HG03565 (cell line): Measurements from ENCODE around the gene CHST5.
"Not testable (repeated sequence)": the region's sequence is repeated elsewhere in the genome, so short reads cannot be mapped to it uniquely, and the experiment has no call there.

ENCODE experiments used
- ATAC-seq: cut with Tn5 transposase; IDR thresholded peaks from one replicate; pipeline ENCODE4 v1.9.1; 2021; ENCODE audit warnings: mild to moderate bottlenecking, moderate library complexity; ENCODE audit not compliant: unreplicated experiment

The CHST5 gene

DNA sequence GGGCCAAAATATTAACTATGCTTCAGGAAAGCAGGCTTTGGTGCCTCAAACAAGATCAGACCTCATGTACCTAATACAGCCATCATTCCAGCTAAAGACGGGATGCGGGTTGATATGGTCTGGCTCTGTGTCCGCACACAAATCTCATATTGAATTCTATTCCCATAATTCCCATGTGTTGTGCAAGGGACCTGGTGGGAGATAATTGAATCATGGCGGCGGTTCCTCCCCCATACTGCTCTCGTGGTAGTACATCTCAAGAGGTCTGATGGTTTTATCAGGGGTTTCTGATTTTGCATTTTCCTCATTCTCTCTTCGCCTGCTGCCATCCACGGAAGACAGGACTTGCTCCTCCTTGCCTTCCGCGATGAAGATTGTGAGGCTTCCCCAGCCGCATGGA, 21.6 kb downstream of the CHST5 start:
- no peak for ATAC-seq

DNA sequence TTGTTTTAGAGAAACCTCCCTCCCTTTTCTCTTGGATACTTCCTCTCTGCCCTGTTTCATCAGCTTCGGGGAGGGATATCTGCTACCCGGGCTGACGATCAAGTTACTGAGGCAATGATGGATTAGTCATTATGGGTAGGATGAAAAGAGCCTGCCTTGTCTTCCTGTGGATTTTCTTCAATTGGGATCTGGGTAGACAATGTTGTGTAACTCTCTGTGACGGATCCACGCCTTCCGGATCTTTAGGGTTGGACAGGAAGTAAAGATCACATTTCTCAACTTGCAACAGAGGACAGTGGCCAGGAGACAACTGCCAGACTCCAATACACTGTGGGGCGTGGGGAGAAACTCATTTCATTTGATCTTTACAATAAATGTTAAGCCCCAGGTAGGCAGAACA, 29.3 kb downstream of the CHST5 start:
- no peak for ATAC-seq

DNA sequence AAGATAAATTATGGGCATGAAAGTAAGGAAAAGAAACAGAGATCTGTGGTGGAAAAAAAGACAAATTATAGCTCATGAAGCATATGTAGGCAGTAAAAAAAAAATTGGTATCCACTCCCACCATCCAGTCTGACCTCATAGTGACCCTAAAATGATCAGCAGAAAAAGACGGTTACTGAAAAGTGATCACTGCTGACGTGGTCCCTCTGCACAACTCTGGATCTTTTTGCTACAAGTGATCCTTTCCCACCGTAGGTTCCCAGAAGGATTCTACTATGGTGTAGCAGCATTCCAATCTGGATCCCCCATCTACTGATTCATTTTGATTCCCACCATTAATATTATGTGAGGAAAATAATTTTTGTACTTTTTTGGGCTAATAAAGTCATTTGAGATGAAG, 29.8 kb downstream of the CHST5 start:
- ATAC-seq: no peak

DNA sequence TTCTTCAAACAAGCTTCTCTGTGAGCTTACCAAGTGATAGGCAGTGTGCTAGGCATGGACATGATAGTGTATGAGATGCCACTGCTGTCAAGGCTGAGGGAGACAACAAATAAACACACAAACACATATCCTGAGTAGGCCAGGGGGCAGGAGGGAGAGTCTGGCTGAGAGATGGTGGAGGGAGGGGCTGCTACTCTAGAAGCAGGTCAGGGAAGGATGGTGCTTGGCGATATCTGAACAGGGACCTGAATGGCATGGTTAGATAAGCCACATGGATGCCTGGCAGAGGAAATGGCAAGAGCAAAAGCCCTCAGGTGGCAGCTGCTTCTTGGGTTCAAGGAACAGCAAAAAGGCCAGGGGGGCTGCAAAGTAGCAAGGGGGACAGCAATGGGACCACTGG, 32.1 kb downstream of the CHST5 start:
- no peak for ATAC-seq

DNA sequence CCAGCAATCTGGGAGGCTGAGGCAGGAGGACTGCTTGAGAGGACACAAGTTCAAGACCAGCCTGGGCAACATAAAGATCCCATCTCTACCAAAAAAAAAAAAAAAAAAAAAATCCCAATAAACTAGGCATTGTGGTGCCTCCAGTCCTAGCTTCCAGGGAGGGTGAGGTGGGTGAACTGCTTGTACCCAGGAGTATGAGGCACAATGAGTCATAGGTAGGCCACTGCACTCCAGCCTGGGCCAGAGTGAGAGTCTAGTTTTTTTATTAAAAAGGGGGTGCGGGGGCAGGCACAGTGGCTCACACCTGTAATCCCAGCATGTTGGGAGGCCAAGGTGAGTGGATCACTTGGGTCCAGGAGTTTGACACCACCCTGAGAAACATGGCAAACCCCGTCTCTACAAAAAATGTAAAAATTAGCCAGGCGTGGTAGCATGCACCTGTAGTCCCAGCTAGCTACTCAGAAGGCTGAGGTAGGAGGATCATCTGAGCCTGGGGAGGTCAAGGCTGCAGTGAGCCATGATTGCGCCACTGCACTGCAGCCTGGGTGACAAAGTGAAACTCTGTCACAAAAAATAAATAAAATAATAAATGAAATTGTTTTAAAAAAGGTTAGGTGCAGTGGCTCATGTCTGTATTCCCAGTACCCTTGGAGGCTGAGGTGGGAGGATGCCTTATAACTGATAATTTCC, 32.8 kb downstream of the CHST5 start:
- ATAC-seq: no peak

DNA sequence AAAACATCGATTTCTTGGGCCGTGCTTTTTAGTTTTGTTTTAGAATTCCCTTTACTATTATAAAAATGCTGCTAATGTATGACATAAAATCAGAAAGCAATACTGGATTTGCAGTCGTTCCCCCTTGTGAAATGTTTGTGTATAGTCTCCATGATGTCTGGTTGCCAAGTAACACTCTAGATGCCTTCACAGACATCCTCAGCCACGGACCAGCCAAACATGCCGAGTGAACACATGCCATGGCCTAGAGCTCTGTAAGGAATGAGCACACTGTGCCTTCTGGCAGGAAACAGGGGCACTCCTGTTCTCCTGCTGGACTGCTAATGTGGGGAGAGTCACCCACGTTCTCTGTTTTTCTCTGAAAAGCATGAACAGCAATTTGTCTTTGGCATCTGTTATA, 34.1 kb downstream of the CHST5 start:
- not testable (repeated sequence) for ATAC-seq

DNA sequence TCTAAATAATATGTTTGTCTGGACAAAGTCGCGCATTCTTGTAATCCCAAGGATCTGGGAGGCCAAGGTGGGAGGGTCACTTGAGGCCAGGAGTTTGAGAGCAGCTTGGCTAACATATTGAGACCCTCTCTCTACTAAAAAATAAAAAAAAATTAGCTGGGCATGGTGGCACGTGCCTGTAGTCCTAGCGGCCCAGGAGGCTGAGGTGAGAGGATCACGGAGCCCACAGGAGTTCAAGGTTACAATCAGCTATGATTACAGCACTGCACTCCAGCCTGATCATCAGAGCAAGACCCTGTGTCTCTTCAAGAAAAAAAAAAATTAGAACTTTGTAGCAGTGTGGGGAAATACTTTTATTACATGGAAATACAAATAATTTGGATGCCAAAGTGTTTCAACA, 34.5 kb downstream of the CHST5 start:
- ATAC-seq: no peak

DNA sequence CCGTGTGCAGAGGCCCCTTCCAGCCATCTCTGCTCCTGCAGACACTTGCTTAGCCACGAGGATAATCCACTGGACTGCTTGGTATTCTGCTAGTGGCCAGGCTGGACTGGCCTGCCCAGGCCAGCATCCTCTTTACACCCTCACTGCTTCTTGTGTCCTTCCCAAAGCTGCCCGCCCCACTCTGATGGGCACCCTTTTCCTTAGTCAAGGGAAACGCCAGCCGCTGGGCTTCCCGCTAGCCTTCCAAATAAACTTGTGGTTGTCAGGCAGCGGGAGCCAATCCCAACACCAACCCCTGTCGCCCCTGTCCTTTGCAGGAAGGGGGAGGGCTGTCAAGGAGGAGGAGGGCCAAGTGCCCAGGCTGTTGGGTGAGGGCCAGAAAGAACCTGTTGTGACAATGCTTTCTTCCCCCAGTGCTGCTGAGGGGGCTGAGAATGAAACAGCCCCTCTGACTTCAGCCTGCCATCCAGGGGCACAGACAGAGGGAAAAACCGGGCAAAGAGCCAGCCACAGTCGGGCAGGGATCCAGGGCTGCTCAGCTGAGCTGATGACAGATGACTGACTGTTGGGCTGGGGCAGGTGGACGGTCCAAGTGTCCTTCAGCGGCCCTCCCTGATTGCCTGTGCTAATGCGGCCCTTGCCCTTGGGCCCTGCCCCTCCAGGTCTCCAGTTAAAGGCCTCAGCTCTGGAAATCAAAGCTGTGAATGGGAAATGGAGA, 37.1 kb downstream of the CHST5 start:
- not testable (repeated sequence) for ATAC-seq

DNA sequence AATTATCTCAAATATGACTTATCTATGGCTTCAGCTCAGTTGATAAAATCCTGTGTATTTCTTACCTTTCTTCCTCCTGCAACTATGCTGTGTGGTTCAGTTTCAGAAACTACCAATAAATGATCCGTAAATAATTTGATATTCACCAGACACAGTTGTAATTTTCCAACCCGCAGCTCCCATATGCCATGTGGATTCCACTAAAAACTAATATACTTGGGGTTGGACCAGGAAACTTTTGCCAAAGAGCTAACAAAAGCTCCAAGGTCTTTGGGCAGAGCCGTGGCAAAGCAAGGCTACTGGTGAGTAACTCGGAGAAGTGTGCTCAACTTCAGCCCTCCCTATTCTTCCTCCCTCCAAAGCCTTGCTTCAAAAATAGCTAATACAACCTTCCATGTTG, 38.4 kb downstream of the CHST5 start:
- ATAC-seq: no peak

DNA sequence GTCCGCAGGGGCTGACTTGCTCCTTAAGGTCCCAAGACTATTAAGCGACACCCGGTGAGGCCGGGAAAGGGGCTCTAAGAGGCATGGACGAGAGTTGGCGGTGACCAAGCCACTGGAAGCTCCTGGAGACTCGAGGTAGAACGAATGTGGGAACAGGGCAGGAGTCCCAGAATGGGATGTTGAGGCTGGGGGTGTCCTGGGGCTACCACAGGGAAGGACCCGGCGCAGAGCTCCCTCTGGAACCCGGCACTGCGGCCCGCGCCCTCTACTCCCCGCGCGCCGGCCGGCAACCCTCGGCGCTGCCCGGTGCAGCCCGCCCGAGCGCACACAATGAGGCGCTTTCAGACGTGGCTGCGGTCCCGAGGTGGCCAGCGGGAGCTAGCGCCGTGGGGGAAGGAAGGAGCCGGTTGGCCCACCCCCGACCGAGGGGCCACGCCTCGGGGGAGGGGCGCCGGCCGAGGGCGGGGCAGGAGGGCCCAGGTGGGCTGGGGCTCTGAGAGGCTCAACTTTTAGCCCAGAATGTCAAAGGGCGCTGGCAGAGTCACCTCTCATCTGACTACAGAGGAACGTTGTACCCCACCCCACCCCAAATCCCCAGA, 40.7 kb downstream of the CHST5 start, which contains the start of gene CHST6:
Gene CHST6 (minus strand): TSS at position 366 of the 599 bp plus-strand sequence. CDS start 15,613 bp downstream, outside the sequence.
- peak; percentile 62 for ATAC-seq

DNA sequence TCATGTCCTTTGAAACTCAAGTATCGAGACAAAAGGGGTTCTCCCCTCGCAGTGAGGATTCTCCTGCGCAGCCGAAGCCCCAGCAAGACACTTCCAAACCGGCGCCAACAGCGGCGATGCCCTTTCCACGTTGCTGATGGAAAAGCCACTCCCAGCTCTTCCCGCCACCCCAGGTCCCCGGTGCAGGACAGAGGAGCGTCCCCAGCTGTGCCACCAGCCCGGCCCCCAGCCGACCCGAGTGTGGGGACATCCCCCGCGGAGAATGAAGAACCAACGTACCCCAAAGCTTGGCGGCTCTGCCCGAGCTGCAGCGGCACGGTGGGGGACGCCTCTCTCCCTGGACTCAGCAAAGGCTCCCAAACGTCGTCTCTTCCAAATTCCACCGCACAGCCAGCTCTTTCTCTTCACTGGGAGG, 41.2 kb downstream of the CHST5 start:
- ATAC-seq: no peak

DNA sequence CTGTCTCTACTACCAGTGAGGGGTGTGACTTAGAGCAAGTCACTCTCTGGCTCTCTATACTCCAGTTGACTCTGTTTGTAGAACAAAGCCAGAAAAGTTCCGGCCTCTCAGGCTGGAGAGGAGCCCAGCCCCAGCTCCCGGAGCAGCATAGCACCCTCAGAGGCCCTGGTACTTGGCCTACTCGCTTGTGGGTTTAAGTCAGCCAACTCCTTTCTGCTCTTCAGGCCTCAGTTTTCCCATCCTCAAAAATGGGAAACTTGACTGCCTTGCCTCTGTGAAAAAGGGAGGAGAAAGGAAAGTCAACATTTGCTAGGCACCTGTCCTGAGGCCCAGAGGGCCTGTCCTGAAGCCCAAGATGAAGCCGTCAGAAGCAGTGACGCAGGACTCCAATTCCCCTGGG, 41.7 kb downstream of the CHST5 start:
- ATAC-seq: no peak

DNA sequence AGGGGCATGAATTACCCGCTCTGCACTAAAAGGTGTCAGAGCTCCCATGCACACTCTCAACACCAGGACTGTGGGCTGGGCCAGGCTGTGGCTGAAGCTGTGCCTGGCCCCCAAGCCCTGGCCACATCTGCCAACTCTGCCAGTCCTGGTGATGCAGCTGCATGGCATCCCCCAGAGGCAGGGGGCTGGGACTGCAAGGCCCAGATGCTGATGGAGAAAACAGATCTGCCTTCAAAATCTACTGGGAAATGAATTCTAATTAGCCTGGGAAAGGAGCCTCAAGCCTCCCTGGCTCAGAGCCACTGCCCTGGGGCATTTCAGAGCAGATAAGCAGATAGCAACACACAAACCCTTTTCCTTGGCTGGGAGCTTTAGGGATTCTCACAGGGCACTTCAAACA, 44.0 kb downstream of the CHST5 start:
- no peak for ATAC-seq

DNA sequence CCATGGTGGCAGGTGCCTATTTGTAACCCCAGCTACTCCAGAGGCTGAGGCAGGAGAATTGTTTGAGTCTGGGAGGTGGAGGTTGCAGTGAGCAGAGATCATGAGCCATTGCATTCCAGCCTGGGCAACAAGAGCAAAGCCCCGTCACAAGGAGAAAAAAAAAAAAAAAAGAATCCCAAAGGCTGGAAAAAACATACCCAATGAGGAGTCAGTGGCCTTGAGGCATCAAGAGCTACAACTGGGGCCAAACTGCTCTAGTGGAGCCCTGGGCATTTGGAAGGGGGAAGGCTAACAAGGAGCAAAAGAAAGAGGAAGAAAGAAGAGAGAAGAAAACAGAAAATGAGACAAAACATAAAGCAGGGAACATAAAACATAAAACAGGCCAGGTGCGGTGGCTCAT, 47.6 kb downstream of the CHST5 start:
- no peak for ATAC-seq

DNA sequence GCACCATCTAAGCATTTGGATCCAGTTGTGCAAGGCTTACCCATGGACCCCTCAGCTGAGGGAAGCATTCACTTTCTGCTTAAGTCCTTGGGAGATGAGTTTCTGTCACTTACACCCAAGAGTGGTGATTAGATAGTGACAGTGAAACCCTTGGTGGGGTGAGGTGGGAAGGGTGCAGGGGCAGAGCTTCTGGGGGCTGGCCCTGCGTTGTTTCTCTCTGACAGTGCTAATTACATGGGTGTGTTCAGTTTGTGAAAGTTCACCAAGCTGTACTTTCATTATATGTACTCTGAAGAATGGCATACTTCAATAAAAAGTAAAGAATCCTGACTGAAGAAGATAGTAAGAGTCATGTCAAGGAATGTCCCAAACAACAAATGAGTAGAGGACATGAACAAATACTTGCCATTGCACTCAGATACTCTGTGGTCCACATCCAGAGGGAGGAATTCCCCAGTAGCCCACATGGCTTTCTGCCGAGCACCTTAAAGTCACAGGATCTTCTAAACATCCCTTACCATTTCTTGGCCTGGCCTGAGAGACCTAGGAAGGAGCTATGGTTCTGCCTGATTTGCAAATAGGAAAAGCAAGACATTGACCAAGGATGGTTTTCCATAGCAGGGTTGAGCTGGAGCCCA, 49.1 kb downstream of the CHST5 start:
- ATAC-seq: peak; percentile 57

DNA sequence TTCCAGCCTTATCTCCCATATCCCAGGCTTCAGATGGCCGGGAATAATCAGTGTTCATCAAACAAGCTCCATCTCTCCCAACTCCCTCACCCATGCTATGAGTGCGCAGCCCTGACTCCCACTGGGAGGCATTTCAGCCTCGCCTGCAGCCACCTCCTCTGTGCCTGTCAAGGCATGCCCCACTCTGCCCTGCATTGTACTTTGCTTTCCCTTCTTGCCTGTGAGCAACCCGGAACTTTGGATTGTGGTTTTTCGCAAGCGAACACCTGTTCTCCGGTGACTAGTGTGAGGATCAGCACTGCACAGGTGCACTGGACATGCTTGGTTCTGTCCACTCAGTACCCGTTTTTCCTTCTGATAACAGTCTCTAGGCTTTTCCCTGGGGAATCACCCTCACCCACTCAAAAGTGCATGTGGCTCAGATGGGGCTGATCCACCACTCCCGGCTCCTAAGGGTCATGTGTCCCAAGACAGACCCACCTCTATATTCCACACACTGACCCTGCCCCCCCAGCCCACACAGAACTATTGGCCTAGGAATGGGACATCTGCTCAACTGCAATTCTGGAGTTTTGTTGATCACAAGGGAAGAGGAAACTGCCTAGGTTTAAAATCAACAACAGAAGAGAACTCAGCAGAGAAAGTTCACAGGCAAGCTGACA, 49.8 kb downstream of the CHST5 start:
- ATAC-seq: no peak

DNA sequence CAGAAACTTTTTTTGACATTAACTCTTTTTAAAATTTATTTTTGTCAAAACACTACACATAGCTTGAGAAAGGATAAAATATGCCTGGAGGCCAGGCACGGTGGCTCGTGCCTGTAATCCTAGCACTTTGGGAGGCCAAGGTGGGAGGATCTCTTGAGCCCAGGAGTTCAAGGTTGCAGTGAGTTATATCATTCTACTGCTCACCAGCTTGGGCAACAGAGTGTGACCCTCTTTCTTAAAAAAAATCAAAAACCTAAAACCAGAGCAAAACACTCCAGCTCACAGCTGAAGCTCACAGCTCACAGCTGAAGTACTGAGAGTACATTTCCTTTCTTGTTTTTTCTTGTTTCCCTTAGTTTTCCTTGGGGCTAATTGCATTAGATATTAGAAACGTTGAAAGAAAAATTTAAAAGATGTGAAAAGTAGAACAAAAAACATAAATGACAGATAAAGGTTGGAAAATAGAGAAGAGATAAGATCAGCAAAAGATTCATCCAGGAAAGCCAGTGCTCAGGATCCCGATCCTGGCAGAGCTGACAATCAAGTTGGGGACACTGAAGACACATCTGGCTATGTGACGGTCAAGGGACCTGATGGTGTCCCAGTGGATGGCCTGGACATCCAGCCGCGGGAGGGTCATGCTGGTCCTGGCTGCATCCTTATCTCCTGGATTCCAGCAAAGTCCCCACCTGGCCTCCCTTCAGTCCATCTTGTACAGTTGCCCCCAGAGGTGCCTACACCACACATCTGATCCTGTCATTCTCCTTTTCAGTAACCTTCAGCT, 50.5 kb downstream of the CHST5 start:
- no peak for ATAC-seq

DNA sequence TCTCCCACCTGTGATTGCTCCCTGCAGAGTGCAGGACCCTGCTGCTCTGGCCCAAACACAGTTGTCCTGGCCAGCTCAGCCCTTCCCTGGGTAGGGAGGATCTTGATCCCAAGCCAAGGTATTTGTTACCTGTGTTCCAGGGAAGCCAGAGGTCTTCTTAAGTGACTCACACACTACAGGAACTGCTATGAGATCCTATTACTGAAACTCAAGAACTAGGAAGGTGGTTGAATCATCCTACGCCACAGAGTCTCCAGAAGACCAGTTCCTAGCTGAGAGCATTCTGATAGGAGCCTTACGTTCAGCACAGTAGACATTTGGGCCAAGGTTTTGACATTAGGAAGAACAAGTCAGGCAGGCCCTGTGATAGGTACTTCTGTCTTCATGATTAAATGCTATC, 52.7 kb downstream of the CHST5 start:
- ATAC-seq: no peak

DNA sequence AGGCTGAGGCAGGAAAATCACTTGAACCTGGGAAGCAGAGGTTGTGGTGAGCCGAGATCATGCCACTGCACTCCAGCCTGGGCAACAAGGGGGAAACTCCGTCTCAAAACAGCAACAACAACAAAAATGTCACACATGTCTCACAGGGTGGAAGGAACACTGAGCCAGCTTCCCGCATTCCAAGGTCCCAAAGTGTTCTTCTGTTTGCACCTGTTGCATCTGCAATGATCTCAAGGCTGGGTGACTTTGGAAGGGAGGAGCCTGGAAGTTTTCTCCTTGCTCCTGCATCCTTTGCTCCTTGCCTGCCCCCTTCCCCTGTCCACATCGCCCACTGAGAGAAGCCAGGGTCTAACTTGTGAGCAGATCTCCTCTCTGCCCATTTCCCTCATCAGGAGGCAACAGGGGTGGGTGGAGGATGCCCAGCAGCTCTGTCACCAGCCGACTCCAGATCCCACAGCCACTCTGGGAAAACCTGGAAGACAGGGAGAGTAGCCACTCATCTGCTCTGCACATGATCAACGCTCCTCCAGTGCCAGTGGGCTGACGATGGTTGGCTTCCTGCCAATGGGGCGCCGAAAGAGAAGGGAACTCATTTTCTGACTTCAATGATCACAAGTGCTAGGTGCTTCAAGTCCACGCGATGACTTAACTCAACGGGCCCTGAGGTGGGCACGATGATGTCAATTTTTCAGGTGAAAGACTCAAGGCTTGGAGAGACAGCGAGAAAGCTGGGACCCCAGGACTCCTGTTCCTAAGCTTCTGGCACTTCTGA, 53.3 kb downstream of the CHST5 start:
- ATAC-seq: no peak

DNA sequence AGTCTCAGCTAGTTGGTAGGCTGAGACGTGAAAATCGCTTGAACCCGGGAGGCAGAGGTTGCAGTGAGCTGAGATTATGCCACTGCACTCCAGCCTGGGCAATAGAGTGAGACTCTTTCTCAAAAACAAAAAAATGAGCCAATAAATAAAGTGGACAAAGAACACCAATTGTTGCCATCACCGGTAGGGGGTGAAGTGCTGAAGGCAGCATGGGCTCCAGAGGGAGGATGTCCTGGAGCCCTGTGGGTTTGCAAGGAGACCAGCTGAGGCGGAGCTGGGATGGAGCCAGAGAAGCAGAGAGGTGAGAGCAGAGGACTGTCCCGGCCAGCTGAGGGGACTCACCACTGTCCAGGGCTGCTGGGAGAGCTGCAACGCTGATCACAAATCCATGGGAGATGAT, 54.4 kb downstream of the CHST5 start:
- no peak for ATAC-seq
